ENCODE results near the gene CCNQ.

CCNQ gene

DNA sequence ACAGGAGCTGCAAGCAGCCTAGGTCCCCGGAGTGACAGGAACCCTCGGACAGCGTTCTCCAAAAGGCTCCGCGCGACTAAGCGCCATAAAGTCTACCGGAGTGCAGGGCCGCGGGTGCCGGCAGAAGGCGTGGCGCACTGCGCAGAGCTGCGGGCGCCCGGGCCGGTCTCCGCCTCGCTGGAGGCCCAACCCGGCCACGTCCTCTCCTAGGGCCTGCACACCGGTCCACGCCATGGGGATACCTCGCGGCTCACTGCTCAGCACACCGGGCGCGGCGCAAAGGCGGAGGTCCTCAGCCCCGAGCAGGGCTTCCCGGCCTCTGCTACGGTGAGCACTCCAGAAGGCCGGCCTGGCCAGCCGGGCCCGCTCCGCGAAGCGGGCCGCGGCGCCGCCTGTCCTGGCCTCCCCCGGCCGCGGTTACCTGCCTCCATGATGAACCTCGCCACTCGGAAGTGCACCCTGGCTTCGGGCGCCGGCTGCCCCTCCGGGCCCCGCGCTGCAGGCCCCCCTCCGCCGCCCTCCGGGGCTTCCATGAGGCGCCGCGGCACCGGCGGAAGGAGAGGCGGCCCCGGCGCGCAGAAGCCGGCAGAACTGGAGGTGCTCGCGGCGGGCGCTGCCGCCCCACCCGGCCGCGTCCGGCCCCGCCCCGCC lies at the start of gene CCNQ:
Gene CCNQ, minus strand, starts transcription at position 599 of the 651 bp plus-strand sequence. Its CDS starts 66 bp downstream, at position 533.
- DNase-seq: peak; percentile 25 to 35

DNA sequence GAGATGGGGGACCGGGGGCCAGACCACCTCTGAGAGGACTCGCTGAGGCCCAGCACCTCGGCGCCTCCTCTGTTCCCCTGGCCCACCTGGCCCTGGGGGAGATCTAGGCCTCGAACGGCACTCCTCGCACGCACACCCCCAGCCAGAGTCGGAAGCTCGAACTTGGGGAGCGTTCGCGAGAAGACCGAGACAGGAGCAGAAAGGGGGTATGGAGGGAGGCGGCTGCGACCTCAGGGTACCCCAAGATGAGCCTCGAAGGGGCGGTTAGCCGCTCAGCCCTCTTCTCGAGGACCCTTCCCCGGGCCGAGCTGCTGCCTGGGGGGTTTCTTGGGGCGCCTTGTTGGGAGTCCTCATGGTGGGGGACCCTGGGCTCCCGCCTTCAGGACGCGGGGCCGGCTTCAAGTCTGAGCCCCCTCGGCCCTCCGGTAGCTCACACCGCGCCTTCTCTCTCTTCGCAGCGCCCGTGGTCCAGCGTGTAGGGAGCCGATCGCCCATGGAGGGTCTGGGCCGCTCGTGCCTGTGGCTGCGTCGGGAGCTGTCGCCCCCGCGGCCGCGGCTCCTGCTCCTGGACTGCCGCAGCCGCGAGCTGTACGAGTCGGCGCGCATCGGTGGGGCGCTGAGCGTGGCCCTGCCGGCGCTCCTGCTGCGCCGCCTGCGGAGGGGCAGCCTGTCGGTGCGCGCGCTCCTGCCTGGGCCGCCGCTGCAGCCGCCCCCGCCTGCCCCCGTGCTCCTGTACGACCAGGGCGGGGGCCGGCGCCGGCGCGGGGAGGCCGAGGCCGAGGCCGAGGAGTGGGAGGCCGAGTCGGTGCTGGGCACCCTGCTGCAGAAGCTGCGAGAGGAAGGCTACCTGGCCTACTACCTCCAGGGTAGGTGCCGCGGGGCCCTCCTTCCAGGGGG lies 48.8 kb upstream of the CCNQ start:
- DNase-seq: no peak

DNA sequence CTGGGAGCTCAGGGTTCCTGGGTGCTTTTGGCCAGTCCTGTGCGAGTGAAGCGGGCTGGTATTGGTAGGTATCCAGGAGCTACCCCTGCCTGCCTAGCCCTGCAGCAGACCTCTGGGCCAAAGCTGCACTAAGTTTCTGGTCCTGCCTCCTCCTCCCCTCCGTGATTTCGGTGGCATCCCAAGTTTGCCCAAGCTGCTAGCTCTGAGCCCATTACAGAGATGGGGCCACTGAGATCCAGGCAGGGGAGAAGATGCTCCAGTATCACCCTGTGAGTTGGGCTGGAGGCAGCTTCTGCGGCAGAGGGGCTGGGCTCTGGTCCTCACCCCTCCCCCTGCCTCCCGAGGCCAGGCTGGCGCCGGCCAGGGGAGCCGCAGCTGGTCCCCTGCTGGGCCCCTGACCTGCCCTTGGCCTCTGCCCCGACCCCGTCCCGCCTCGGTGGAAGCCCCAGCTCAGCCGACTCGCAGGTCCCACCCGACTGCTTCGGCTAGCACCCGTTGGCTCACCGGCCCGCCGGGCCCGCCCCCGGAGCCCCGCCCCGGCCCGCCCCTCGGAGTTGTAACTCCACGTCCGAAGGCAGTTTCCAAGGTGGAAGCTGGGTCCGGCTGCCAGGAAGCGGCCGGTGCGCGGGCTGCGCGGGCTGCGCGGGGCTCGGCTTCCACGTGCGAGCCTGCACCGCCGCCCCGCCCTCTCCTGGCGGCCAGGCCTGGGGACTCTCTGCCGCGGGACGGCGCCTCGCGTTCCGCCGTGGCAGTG lies 47.9 kb upstream of the CCNQ start, which contains the start of gene DUSP9:
Gene DUSP9, plus strand, starts transcription at position 584 of the 754 bp plus-strand sequence. CDS start 751 bp downstream, outside the sequence.
- no peak for DNase-seq

DNA sequence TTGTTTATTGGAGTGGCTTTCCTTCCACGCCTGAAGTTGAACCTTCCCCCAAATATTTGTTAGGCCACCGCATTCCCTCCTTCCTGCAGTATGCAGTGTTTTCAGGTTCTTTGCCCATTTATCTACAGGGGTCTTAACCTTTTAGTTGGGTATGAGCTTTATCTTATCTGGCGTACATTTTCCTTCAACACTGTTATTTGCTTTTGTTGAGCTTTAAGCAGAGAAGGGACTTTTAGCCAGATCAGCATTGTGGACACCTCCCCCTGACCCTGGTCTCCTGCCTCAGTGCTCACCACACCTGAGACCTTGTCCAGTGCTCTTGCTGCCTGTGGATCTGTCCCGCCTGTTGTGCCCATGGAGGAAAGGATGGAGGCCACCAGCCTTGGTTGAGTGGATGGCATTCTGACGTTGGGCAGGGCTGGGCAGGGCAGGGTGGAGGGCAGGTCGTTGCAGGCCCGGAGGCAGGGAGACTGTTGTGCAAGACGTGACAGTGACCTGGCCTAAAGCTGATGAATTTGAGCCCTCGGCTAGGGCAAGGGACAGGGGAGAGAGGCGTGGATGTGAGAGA lies 47.1 kb upstream of the CCNQ start:
- no peak for DNase-seq

DNA sequence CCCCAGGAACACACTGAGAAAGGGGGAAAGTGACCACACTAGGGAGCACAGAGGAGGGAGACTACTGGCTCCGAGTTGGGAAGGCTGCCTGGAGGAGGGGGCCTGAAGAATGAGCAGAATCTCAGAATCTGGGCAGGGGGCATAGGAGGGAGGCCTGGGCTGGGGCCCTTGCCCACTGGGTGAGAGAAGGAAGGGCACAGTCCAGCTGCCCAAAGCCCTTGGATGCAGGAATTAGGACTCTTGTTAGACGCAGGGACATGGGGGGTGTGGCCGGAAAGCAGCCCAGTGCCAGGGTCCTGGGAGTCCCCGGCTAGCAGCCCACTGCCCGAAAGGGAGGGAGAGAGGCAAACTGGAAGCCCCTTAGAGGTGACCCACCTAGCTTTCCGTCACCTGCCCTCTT lies 46.2 kb upstream of the CCNQ start:
- DNase-seq: no peak

DNA sequence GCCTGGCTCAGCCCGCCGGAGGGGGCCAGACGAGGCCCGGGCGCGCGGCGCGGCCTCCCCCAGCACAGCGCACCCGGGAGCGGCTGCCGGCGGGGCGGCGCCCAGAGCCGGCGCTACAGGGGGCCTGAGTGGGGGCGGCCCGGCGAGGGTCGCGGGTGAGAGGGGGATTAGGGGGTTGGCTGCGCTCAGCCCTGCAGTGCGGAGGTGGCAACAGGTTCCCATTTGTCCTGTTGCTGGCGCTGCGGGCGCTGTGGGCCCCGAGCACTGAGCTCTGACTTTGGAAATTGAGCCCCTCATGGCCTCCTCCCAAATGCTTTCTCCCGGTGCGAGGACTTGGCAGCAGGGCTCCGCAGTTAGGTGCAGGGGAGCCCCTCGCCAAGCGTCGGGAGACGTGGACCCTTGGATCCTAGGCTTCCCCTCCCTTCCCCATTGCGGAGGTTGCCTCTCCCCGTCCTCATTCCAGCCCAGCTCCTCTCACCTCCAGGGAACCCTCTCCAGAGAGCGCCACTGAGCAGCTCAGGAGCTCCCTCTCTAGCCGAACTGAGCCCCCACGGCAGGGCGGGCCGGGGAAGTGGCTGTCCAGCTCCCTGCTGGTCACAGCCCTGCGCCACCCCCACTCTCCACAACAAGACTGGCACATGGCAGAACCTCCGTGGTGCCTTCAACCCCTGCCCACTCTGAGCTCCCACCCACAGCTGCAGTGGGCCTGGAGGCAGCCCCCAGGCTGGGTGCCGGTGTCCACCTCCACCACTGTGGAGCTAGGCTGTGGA lies 45.6 kb upstream of the CCNQ start:
- no peak for DNase-seq

DNA sequence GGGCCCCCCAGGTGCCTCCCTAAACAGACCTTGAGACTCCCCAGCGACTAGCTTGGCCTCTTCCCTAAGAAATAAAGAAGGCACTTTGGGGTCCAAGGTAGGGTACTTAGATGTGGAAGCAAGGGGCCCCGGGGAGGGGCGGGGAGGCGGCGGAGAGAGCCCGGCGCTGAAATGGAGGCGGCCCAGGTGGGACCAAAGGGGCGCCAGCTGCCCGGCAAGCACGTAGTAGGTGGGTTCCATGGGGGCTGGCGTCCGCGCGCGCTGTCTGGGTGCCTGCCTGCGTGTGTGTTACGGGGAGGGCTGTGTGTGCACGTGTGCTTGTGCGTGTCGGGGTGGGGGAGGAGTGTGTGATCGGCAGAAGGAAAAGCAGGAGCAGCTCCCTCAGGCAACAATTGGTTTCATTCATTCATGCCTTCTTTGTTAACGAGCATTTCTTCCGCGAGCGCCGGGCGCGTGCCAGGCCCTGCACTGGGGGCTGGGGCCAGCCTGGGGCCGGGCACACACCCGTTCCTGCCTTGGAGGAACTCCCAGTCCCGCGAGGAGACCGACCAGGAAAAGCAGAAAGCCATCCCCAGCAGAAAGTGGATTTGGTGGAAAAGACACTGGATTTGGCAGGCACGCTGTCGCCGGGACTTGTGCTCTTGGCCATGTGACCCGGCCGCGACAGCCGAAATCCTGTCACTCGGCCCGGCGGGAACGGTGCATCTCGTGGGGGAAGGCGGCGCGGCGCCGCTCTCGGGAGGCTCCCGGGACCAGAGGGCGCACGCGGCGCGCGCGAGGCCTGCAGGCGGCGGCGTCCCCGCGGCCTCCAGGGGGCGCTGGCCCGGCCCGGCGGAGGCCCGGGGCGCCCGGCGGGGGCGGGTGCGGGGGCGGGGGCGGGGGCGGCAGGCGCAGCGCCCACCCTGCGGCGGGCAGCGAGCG lies 44.8 kb upstream of the CCNQ start:
- DNase-seq: no peak

DNA sequence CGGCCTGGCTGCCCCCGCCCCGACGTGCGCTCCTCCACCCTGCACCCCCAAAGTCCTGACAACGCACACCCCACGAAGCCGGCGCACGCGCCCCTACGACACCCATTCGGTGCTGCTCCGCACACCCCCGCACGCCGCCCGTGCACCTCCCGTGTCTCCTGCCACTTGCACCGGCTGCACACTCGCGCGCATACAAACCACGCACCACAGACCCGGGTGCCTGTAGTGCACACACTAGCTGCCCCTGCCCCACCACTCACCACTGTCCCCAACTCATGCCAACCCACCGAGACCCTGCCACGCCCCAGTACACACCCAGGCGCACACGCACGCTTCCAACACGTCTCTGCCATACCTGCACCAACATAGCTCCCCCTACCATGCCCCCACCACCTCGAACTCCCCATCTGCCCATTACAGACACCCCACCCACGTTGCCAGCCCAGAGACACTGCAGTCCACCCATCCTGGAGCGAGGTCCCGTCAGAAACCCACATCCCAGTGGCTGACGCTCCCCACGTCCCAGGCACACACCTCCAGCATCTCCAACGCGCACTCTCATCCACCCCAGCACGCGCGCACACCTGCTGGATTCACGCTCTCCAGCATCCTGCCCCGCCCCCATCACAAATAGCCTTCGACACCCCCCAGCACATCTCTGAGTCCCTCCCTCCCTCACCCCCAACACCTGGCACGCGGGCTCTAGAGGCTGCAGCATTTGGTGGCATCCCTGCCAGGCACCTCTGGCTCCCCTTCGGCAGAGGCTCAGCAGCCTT lies 43.9 kb upstream of the CCNQ start:
- DNase-seq: no peak

DNA sequence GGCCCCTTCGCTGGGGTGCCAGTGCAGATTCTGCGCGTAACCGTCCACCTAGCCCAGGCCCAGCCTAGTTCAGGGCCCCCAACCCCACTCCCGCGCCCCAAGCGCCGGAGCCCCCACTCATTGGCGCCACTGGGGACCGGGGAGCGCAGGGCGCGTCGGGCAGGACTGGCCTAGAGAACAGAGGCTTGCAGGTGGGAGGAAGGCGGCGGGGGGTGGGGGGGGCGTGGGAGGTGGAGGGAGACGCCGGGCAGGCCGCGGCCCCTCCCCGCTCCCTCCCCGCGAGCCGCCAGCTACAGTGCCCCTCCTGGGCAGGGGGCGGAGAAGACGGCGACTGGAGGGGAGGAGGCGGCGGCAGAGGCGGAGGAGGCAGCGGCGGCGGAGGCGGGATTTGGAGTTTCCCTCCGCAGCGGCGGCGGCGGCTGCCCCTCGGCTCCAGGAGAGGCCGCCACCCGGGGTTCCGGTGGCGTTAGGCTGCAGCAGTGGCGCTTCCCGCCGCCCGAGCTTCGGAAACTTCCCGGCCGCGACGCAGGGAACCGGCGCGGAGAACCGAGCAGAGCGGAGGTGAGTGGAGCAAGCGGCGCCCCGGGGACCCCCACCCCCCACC lies 43.2 kb upstream of the CCNQ start:
- no peak for DNase-seq

DNA sequence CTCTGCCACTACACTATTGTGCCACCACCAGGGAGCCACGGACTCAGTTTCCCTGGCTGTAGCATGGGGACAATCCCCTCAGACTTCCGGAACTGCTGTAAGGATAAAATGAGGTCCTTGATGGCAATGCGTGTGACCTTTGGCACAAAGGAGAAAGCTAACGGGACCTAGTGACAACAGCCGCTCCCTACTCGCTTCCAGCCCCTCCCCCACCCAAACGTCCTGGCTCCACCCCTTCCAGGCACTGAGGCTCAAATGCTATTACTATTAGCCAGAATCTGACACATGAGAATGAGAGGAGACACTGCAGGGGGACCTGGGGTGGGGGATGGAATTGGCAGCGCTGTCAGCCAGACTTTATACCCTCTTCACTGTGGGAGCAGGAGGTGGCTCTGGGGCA lies 42.7 kb upstream of the CCNQ start:
- no peak for DNase-seq

DNA sequence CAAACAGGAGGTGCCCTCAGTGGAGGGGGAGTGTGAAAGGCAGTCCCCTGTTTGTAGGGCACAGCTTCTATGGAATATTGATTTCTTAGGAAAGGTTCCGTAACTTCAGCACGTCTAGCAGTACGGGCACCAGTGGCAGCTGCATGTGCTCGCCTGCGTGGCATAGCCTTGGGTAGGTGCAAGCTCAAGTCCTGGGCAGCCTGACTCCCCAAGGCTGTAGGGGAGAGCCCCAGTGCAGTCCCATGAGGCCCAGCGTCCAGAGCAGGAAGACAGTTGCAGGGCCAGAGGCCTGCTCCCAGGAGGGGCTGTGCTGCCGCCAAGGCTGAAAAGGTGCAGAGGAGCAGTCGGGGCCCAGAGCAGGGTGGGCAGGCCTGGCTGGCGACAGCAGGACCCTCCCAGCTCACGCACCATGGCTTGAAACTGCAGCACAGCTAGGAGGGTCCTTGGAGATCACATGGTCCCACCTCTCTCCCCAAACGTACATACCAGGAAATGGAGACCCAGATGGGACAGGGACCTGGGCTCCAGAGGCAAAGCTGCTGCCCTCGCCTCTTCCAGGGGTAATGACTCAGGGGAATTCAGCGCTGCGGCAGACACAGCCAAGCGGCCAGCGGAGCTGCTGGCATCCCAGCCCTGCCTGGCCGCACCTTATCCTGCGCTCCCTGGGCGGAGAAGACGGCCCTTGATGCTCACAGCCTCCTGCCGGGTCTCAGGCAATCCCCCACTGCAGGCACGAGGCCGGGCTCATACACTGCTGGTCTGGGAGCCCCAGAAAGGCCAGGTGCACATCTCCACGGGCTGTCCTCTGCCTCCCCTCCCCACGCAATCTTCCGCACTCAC lies 42.0 kb upstream of the CCNQ start:
- DNase-seq: no peak

DNA sequence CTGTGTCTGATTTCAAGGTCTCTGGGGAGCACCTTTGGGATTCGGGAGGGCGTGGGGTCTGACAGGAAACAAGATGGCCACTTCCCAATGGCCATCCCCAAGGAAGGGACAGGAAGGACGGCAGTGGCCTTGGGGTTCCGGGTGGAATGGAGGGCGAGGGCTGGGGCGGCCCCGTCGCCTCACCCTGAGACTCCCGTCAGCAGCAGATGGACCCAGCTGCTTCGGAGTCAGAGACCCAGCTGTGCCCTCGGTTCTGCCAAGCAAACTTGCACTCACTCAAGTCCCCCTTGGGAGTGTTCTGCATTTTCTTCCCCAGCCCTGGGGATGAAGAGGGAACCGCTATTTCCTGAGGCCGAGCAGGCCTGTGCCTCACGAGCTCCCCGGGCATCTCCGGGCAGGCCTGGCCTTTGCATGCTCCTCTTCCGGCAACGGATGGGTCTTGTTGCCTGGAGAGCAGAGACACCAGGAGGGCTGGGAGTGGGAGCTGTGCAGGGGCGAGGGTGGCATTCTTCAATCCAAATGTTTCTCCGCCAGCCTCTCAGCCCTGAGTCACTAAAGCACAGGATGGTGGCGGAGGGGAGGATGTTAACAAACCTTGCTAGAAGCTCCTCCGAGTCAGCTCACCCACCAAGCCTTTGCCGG lies 41.2 kb upstream of the CCNQ start:
- DNase-seq: no peak

DNA sequence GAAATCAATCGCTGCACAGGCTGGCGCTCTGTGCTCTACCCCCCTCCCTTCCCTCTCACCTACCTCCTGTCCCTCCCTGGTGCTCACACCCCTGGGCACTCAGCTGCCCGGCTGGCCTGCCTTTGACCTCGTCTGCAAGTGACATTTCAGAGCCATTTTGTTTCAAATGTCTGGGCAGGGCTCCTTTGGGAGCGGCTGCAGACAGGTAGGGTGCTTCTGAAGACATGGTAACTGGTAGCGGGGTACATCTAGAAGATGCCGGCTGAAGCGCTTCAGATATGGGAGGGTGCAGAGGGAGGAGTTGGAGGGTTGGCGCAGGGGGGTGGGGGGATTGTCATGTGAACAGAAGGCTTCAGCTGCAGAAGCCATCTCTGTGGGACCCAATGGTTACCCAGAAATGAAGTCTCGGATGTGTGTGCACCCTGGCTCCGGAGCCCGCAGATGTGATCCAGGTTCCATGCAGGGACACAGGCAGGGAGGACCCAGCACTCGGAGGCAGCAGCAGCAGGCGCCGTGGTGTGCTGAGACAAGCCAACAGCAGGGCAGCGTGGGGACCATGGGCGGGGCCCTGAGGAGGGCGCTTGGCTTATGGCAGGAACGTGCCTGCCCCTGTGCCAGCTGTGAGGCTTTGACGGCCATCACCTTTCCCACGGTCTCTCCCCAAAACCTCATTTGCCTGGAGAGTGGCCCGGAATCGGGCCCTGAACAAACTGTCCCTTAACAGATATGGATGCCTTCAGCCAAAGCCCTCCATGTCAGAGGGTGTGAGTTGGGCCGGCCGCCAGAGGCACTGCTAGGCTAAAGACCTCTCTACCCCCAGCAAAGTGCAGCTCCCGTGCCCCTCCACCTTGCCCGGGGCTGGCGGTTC lies 40.5 kb upstream of the CCNQ start:
- DNase-seq: no peak

DNA sequence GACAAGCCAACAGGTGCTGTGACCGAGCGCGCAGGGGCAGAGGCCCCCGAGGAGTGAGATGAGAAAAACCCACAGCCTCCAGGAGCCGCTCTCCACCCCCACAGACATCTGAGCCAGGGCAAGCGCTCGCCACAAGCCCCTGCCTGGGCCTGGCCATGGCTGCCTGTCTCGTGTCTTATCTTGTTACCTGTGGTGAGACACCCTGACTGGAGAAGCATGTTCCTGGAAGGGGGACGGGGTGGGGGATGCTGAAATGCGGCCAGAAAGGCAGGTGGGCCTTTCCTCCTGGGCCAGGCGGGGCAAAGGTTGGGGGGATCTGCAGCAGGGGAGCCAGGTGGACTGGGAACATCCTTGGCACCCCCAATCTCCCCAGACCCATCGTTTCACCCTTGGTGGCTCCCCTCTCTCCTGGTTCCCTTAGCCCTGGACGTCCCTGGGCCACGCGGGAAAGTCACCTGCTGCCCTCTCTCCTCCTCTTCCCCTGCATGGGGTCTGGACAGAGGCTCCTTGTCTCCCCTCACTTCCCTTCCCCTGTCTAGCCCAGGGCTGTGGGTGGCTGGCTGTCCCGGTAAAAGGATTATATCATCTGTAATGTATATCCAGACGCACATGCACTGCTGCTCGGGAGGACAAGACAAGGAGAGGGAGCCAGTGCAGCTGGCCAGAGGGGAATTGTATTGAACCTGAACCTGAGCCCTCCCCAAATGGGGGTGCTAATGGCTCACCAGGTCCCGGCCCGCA lies 39.7 kb upstream of the CCNQ start:
- no peak for DNase-seq

DNA sequence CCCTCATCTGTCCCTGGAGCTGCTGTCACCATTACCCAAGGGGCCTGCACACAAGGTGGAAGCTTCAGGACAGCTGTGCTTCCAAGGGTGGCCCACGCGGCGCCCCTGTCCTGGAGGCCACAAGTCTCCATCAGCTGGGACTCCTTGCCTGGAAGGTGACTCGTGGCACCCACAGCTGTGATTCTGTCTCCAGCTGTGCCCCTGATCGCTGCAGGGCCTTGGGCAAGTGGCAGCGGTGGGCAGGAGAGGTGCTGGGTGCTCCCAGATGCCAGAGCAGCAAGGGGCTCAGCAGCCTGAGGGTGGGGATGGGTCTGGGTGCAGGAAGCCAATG lies 39.1 kb upstream of the CCNQ start:
- no peak for DNase-seq

DNA sequence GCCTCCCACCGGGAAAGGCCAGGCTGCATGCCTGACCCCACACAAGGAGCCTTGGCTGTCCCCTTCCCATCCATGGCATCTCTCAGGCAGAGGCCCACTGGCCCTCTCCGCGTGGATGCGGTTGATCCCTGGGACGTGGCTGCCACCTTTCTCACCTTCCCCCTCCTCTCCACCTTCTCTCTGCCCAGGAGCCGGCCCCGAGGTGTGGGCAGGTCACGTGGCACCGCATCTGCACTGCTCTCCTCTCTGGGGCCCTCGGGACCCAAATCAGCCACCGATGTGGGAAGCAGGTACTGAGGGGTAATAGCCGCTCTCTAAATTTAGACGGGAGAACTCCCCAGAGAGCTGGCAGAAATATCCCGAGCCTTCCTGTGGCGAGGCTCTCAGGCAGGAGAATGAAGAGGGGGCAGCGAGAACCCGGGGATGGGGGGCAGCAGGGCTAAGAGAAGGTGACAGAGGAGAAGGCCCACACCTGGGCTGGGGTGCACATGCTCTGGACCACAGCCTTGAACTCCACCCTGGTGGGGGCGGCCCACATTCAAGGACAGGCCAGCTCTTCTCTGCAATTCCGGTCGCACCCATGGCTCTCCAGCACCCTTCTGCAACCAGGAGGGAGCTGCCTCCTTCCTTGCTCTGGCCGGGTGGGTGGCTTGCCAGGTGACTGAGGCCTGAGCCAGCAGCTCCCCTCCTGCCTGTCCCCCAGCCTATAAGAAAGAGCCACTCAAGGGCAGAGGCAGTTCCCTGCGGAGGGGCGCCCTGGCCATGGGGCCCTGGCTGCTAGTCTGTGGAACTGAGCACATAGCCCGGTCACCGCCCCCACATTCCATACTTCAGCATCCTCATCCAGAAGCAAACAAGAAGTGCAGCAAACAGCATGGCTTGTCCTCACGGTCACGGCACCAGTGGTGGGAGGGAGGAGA lies 38.4 kb upstream of the CCNQ start:
- no peak for DNase-seq
